GM18508 (cell line): ENCODE data around the gene MMP24.

Experiments used
- ATAC-seq: cut with Tn5 transposase; IDR thresholded peaks from one replicate; pipeline ENCODE4 v1.9.1; 2021; ENCODE audit warnings: moderate number of reproducible peaks; ENCODE audit not compliant: insufficient read depth, unreplicated experiment

The MMP24 gene

GRCh38 chr20:35290186-35290886, 63.8 kb downstream of the MMP24 start:
- ATAC-seq: no peak

- no peak for ATAC-seq
Observed at GRCh38 chr20:35290887-35291417, 64.5 kb downstream of the MMP24 start.

GRCh38 chr20:35291654-35292503, 65.4 kb downstream of the MMP24 start, which contains the start of gene FAM83C:
Gene FAM83C, minus strand, starts transcription at chr20:35292425. Its CDS starts 121 bp downstream, at chr20:35292304.
- ATAC-seq: no peak

GRCh38 chr20:35292504-35293285, 66.2 kb downstream of the MMP24 start:
- ATAC-seq: no peak

GRCh38 chr20:35293303-35294292, 67.1 kb downstream of the MMP24 start:
- no peak for ATAC-seq

- no peak for ATAC-seq
Observed at GRCh38 chr20:35294293-35294685, 67.8 kb downstream of the MMP24 start.

GRCh38 chr20:35295058-35295457, 68.6 kb downstream of the MMP24 start:
- no peak for ATAC-seq

- ATAC-seq: no peak
Observed at GRCh38 chr20:35295674-35296073, 69.2 kb downstream of the MMP24 start.

GRCh38 chr20:35296101-35296554, 69.6 kb downstream of the MMP24 start:
- ATAC-seq: no peak

GRCh38 chr20:35297155-35297554, 70.7 kb downstream of the MMP24 start:
- no peak for ATAC-seq

GRCh38 chr20:35297740-35298139, 71.2 kb downstream of the MMP24 start:
- ATAC-seq: no peak

- ATAC-seq: no peak
Observed at GRCh38 chr20:35298264-35298663, 71.8 kb downstream of the MMP24 start.

- no peak for ATAC-seq
Observed at GRCh38 chr20:35299780-35300179, 73.3 kb downstream of the MMP24 start.

GRCh38 chr20:35300469-35301262, 74.2 kb downstream of the MMP24 start:
- no peak for ATAC-seq

- no peak for ATAC-seq
Observed at GRCh38 chr20:35301426-35301825, 74.9 kb downstream of the MMP24 start.

GRCh38 chr20:35302421-35303335, 76.2 kb downstream of the MMP24 start:
- no peak for ATAC-seq

- no peak for ATAC-seq
Observed at GRCh38 chr20:35303382-35303734, 76.9 kb downstream of the MMP24 start.
